HG03139 (cell line): ENCODE measurements around the gene DISC1.

Experiments used
- ATAC-seq: cut with Tn5 transposase; IDR thresholded peaks from one replicate; pipeline ENCODE4 v1.9.1; 2021; ENCODE audit not compliant: unreplicated experiment

Gene DISC1

DNA sequence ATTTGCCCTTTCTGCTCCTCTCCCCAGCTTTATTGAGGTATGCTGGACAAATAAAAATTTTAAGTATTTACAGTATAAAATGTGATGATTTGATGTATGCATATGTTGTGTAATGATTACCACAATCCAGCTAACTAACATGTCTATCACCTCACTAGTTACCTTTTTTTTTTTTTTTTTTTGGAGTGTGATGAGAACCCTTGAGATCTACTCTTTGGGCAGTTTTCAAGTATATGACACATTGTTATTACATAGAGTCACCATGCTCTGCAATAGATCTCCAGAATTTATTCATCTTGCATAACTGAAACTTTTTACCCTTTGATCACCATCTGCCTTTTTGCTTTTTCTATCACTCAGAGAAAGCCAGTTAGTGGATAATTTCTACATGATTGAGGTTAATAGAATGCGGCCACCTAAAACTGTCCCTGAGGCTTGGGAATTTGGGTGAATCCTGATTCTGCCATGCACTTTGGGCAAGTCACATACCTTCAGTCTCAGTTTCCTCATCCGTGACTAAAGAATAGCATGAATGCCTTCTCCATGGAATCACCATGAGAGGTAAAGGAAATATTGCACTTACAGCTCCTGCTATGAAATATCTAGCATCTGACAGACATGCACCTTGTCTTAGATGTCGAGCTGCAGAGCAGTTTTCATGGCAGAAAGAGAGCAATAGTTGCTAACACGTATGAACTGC is 295.2 kb downstream of the DISC1 start:
- ATAC-seq, result no peak

- no peak for ATAC-seq
Observed at GRCh38 chr1:231923491-231924041, 297.0 kb downstream of the DISC1 start.

DNA sequence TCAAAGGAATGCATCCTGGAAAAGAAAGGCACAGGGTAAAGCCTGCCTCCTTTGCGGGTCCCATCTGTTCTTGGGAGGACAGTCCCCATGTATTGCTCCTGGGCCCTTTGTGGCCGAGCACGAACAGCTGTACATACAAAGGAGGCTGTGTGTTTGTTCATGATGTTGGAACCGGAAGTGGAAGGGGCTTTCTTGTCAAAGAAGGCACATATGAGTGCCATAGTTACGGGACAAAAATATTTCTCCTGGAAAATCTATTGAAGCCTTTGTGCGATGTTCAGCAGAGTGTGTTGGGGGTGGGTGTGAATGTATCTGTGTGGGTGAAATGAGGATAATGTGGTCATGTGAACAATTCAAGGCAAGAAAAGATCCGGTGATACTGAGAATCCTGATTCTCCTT is 297.6 kb downstream of the DISC1 start:
- ATAC-seq, result no peak

- no peak for ATAC-seq
Observed at GRCh38 chr1:231925864-231926263, 299.3 kb downstream of the DISC1 start.

- no peak for ATAC-seq
Observed at GRCh38 chr1:231926340-231926739, 299.8 kb downstream of the DISC1 start.

- ATAC-seq, result no peak
Observed at GRCh38 chr1:231926933-231927332, 300.3 kb downstream of the DISC1 start.

DNA sequence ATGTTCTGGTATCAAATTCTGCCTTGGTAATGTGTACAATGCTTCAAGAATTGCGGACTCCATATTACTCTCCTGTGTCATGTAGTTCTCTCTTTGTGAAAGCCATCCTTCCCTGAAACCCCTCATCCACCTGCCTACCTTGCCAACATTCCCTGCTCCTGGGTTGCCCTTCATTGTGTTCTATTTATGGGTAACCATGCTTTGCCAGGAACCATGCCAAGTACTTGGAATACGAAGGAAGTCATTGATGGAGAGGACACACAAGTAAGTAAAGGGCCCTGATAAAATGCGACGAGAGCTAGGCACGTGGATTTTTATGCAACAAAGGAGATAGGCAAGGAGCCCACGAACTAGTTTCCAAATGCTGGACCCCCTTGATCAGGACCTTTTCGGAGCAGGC is 300.8 kb downstream of the DISC1 start:
- no peak for ATAC-seq

- ATAC-seq, result no peak
Observed at GRCh38 chr1:231929311-231929710, 302.7 kb downstream of the DISC1 start.

GRCh38 chr1:231930257-231930947 is 303.8 kb downstream of the DISC1 start:
- ATAC-seq, result no peak

GRCh38 chr1:231931146-231931545 is 304.6 kb downstream of the DISC1 start:
- ATAC-seq, result no peak

DNA sequence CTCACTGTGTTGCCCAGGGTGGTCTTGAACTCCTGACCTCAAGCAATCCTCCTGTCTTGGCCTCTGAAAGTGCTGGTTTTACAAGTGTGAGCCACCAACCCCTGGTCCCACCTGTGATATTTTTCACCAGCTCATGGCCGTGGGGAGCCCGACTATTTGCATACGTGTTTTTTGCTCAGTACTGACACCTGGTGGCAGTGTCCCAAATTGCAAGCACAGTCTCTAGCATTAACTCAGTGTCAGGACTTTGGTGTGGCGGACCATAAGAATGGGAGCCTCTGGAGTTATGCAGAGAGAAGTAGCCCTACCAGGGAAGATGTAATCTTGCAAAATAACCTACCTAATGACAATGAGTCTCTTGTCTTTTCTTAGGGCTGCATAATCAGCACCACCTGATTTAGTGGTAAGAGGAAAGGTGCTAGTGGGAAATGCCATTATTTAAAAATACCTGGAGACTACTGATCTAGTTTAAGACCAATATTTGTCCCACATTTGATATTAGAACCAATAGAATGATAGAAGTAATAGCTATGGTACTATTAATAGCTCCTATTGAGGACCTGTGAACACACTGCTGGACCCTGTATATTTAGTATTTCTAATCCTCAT is 305.4 kb downstream of the DISC1 start:
- no peak for ATAC-seq

GRCh38 chr1:231933711-231934626 is 307.4 kb downstream of the DISC1 start:
- no peak for ATAC-seq

DNA sequence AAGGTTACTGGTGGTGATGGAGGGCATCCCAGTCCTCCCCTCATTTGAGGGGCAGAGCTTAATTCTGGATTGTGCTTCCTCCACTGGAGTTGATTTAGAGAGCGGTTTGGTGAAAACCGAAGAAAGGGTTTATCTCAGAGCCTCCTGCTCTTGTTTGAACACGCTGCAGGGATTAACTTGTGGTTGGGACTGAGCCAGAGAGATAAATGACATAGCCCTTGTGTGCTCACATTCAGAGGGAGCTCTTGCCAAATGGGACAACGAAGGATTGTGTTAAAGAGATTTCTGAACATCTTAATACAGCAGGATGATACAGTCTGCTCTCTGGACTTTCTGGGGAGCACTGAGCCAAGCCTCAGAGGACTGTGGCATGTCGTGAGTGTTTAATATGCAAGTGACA is 308.2 kb downstream of the DISC1 start:
- ATAC-seq, result no peak

DNA sequence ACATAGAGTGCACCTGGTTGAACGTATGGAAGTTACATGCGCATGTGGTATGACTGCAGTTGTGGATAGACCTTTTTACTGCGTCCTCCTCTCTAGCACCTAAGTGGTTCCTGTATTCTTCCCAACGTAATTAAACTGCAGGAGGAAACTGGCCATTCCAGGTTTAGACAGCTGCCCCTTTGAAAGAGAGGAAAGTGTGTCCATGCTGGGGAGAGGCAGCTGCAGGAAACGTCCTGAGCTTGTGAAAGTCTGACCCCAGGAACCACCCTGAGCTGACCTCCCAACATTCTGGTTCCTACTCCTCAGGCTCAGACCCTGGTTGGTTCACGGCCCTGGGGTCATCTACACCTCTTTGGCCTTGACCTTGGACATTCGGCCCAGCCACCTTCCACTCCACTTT is 309.3 kb downstream of the DISC1 start:
- ATAC-seq, result no peak

DNA sequence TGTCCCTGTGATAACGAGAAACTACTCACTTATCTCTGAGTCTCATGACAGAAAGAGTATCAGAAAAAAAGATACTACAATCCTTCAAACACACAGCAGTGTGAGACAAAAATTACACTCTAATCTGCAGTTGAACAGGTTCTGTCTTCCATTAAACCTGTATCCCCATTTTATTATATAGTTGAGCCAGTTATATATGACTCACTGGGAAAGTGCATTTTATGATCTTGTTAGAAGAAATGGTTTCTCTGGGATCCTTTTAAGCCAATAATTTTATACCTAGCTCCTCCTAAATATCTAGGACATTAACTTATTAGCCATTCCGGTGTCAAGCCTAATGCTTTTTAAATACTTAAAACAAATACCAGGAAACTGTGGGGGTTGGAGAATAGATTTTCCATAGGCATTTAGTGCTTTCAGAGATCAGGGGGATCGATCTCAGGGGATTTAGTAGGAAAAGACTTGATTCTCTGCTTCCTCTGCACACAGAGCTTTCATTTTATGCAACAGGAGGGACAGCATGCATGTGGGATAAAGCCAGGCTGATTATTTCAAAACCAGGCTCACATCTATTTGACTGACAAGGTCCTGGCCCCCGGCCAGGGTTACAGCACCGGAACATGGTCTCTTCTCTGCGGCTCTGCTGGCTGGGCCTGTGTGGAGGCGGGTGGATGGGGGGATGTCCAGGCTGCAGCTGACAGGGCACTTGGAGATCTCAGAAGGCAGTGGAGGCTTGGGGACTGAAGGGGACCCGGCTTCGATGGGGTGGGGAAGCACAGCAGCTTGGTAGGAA is 310.6 kb downstream of the DISC1 start:
- no peak for ATAC-seq

DNA sequence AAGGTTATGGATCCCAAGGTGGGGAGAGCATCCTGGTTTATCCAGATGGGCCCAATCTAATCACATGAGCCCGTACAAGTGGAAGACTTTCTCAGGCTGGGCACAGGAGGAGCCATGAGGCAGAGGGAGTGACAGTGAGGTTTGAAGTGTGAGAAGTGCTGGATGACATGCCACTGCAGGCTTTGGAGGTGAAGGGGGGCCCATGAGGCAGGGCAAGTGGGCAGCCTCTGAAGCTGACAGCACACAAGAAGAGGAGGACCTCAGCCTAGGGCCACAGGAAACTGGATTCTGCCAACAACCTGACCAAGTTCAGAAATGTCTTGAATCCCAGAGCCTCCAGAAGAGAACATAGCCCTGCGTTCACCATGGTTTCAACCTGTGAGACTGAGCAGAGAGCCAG is 311.6 kb downstream of the DISC1 start:
- no peak for ATAC-seq

DNA sequence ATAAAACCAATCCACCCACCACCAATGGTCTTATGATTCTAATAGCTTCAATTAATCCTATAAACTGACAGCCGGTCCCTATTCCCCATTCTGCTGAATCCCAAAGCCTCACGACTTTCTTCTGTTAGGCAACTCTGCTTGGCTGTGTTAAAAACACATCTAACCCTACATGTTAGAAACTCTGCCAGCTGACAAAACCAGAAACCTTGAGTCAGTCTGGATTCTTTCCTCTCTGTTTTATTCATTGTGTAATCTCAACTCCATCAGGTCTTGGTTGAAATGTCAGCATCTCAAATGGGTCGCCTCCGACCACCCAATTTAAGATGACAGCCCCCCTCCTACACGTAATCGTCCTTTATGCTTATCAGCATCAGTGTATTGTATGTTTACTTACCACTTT is 312.1 kb downstream of the DISC1 start:
- ATAC-seq, result no peak

DNA sequence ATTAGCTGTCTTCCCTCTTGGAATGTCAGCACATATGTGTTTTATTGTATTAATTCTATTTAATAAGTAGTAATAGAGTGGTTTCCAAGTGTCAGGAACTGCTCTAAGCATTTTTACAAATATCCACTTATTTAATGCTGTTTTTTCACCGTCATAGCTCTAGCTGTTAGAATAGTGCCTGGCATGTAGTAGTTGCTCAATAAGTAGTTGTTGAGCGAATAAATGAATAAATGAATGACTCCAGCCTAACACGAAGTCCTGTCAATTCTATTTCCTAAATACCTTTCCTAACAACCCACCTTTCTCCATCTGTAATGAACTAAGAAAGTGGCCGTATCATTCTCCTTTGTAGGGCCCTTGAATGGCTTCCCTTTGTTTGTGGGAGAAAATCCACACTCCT is 312.5 kb downstream of the DISC1 start:
- ATAC-seq, result no peak

DNA sequence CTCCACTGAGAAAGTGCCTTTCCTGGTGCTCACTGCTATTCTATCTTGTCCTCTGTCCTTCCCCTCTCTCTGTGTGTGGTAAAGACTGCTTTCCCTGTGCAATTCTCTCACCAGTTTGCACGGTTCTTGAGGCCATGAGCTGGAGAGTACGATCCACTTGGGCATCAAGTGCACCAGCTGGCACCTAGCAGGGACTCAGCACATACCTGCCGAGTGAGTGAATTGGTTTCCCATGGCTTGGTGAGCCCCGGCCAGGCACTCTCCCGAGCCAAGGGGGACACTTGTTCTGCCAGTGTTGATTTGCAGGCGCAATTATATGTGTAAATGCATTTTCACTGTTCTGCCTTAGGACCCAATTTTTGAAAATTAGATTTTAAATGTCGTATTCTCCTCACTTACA is 313.5 kb downstream of the DISC1 start:
- ATAC-seq, result no peak

DNA sequence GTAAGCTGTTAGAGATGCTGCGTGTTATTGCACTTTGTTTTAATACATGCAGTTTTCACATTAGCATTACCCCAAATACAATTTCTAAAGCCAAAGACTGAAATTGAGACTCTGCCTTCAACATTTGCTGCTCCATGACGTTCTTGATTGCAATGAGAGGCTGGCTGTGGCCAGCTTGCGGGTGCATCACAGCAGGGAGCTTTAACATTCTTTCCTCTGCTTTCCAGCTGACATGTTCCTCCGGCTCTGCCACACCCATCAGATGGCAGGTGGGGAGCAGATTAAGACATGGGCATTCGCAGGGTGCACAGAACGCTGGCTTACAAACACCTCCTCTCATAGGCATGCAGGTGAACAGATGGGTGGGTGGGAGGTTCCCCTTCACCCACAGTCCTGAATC is 314.1 kb downstream of the DISC1 start:
- no peak for ATAC-seq
